MM.1S (cell line): ENCODE measurements around the gene SPRED3.

Source experiments
- DNase-seq: peaks from one replicate; pipeline ENCODE4 v3.0.0-alpha.2; 2015
- H2AFZ ChIP-seq: fragments of 300-600 bp; sonication (generic); 2 replicates; pipeline ENCODE4 v1.6.0; 2016; ENCODE audit warnings: antibody characterized with exemption, low read length
- H3F3A ChIP-seq: fragments of 300-600 bp; sonication (generic); 2 replicates; pipeline ENCODE4 v1.6.1; 2016; ENCODE audit warnings: mild to moderate bottlenecking, antibody characterized with exemption, low read length, moderate library complexity, mixed read lengths; ENCODE audit not compliant: insufficient read depth
- H3K27ac ChIP-seq: fragments of 300-600 bp; sonication (generic); 2 replicates; pipeline ENCODE4 v1.5.1; 2016; ENCODE audit warnings: mild to moderate bottlenecking, low read length
- H3K27me3 ChIP-seq: fragments of 300-600 bp; sonication (generic); replicated peaks from 2 replicates; pipeline ENCODE4 v1.6.0; 2016; ENCODE audit warnings: low read length; ENCODE audit not compliant: insufficient read depth
- H3K36me3 ChIP-seq: fragments of 300-600 bp; sonication (generic); replicated peaks from 2 replicates; pipeline ENCODE4 v1.6.1; 2016; ENCODE audit warnings: mild to moderate bottlenecking, low read length, mixed read lengths; ENCODE audit not compliant: insufficient read depth
- H3K4me1 ChIP-seq: fragments of 300-600 bp; sonication (generic); 2 replicates; pipeline ENCODE4 v1.6.1; 2016; ENCODE audit warnings: low read length, mixed read lengths
- H3K4me2 ChIP-seq: fragments of 300-600 bp; sonication (generic); 2 replicates; pipeline ENCODE4 v1.6.0; 2016; ENCODE audit warnings: low read depth, low read length
- H3K4me3 ChIP-seq: fragments of 300-600 bp; sonication (generic); 2 replicates; pipeline ENCODE4 v1.5.1; 2016; ENCODE audit warnings: low read length, mixed read lengths
- H3K79me2 ChIP-seq: fragments of 300-600 bp; sonication (generic); 2 replicates; pipeline ENCODE4 v1.6.1; 2016; ENCODE audit warnings: mixed run types, low read length, mixed read lengths
- H3K9ac ChIP-seq: fragments of 300-600 bp; sonication (generic); 2 replicates; pipeline ENCODE4 v1.6.1; 2016; ENCODE audit warnings: low read length, mixed read lengths
- H3K9me2 ChIP-seq: fragments of 300-600 bp; sonication (generic); replicated peaks from 2 replicates; pipeline ENCODE4 v1.6.1; 2016; ENCODE audit warnings: mild to moderate bottlenecking, low read length, mixed read lengths; ENCODE audit not compliant: insufficient read depth
- H3K9me3 ChIP-seq: fragments of 300-600 bp; sonication (generic); replicated peaks from 2 replicates; pipeline ENCODE4 v1.6.1; 2016; ENCODE audit warnings: mild to moderate bottlenecking, low read length, mixed read lengths; ENCODE audit not compliant: insufficient read depth
- H4K20me1 ChIP-seq: fragments of 300-600 bp; sonication (generic); 2 replicates; pipeline ENCODE4 v1.6.1; 2016; ENCODE audit warnings: mild to moderate bottlenecking, low read length, moderate library complexity, mixed read lengths; ENCODE audit not compliant: insufficient read depth
- CTCF ChIP-seq: fragments of 300-600 bp; sonication (generic); IDR thresholded peaks from 2 replicates; pipeline ENCODE4 v1.5.1; 2016; ENCODE audit warnings: antibody characterized with exemption, low read length, mixed read lengths
- EZH2 ChIP-seq: fragments of 300-600 bp; sonication (generic); optimal IDR thresholded peaks from 2 replicates; pipeline ENCODE3; 2017; ENCODE audit warnings: low read depth, mild to moderate bottlenecking, antibody characterized with exemption, low read length, mixed read lengths
- EZH2phosphoT487 ChIP-seq: fragments of 300-600 bp; sonication (generic); IDR thresholded peaks from 2 replicates; pipeline ENCODE4 v1.6.1; 2018; ENCODE audit warnings: antibody characterized with exemption, low read length

Gene SPRED3

GRCh38 chr19:38375098-38375493 lies 13.4 kb upstream of the SPRED3 start:
- no peak for TF ChIP-seq EZH2phosphoT487
- no peak for TF ChIP-seq EZH2
- TF ChIP-seq CTCF = no peak
- Histone ChIP-seq H3K4me3 (peak overlapping the region; percentile 89), H3K9me2 (no peaks in the 10 kb centered on the region), H3K27ac (peak overlapping the region; percentile 55; the same call in 1 of the 2 replicates), H3K9me3 (no peaks in the 10 kb centered on the region), H3K36me3 (no peaks in the 10 kb centered on the region), H4K20me1 (no peaks in the 10 kb centered on the region), H3F3A (no peaks in the 10 kb centered on the region), H3K27me3 (no peaks in the 10 kb centered on the region; the same call in 1 of the 2 replicates), H2AFZ (peak overlapping the region; percentile 63), H3K9ac (peak overlapping the region; percentile 93), H3K4me2 (peak overlapping the region; percentile 89), H3K4me1 (0 out of 2 replicates have a peak, but pooled peaks cover 3% of the 10 kb centered on the region), H3K79me2 (peaks cover 41% of the 10 kb centered on the region)
- no peak for DNase-seq

GRCh38 chr19:38375748-38376147 lies 12.7 kb upstream of the SPRED3 start:
- Histone ChIP-seq H3K36me3 (no peaks in the 10 kb centered on the region), H3K4me3 (peak overlapping the region; percentile 89), H3K9me2 (no peaks in the 10 kb centered on the region), H3K4me2 (peak overlapping the region; percentile 89), H3K9me3 (no peaks in the 10 kb centered on the region), H3K27me3 (no peaks in the 10 kb centered on the region; the same call in 1 of the 2 replicates), H3K9ac (peak overlapping the region; percentile 93), H4K20me1 (no peaks in the 10 kb centered on the region), H3F3A (no peaks in the 10 kb centered on the region), H3K4me1 (0 out of 2 replicates have a peak, but pooled peaks cover 3% of the 10 kb centered on the region), H3K79me2 (peaks cover 41% of the 10 kb centered on the region), H2AFZ (no peak overlapping the region), H3K27ac (no peak overlapping the region)
- TF ChIP-seq CTCF (no peak), EZH2 (no peak), EZH2phosphoT487 (no peak)
- no peak for DNase-seq

- Histone ChIP-seq H3K79me2 (peaks cover 41% of the 10 kb centered on the region), H3F3A (no peaks in the 10 kb centered on the region), H3K9me2 (no peaks in the 10 kb centered on the region), H3K36me3 (no peaks in the 10 kb centered on the region), H3K9ac (no peak overlapping the region), H3K27ac (no peak overlapping the region), H3K9me3 (no peaks in the 10 kb centered on the region), H2AFZ (no peak overlapping the region), H3K4me2 (peak overlapping the region; percentile 89; the same call in 1 of the 2 replicates), H3K27me3 (no peaks in the 10 kb centered on the region; the same call in 1 of the 2 replicates), H4K20me1 (no peaks in the 10 kb centered on the region), H3K4me3 (no peak overlapping the region), H3K4me1 (0 out of 2 replicates have a peak, but pooled peaks cover 3% of the 10 kb centered on the region)
- TF ChIP-seq CTCF (no peak), EZH2 (no peak), EZH2phosphoT487 (no peak)
- DNase-seq = no peak
These were observed 11.9 kb upstream of the SPRED3 start for GRCh38 chr19:38376576-38376975.
